OCI-LY7 (cell line): ENCODE measurements around the gene RPS6KA2.

ENCODE experiments used
- EZH2phosphoT487 ChIP-seq: fragments of 200-600 bp; sonication (generic); IDR thresholded peaks from 2 replicates; pipeline ENCODE4 v1.6.1; 2018; ENCODE audit warnings: low read depth, borderline replicate concordance, mild to moderate bottlenecking, mixed run types, antibody characterized with exemption, low read length, moderate library complexity, mixed read lengths
- TF ChIP-seq, protein P1 (sequence below): fragments of 200-600 bp; sonication (generic); conservative IDR thresholded peaks from 2 replicates; pipeline ENCODE4 v1.5.1; 2014; ENCODE audit warnings: mild to moderate bottlenecking, antibody characterized with exemption, low read length, moderate library complexity, mixed read lengths

DNA sequence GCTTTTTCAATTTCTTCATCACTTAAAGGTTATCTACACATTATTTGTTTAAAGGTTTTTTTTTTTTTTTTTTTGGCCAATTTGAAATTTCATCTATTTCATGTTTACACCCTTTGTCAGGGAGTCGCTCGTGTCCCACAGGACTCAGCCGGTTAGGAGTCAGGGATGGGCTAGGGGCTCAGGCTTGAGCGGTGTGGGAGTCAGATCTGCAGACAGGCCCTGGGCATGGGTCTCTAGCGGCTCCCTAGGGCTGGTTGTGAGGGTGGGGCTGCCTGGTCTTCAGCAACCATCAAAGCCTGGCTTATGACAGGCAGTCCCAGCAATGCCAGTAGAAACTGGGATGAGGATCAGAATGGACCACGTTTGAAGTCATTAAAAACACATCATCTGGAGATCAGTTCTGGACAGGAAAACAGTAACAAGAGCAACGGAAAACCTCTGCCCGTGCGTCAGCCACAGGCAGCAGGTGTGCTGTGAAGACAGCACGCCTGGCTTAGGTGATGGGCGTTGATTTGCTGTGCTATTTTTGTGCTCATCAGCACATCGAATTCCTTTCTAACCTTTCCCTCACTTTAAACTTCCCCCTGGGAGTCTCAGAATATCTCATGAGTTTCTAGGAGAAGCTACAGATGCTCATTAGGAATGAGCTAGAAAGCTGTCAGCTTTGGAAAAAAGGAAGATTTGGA, 153.0 kb downstream of the RPS6KA2 start:
- TF ChIP-seq, protein P1, sequence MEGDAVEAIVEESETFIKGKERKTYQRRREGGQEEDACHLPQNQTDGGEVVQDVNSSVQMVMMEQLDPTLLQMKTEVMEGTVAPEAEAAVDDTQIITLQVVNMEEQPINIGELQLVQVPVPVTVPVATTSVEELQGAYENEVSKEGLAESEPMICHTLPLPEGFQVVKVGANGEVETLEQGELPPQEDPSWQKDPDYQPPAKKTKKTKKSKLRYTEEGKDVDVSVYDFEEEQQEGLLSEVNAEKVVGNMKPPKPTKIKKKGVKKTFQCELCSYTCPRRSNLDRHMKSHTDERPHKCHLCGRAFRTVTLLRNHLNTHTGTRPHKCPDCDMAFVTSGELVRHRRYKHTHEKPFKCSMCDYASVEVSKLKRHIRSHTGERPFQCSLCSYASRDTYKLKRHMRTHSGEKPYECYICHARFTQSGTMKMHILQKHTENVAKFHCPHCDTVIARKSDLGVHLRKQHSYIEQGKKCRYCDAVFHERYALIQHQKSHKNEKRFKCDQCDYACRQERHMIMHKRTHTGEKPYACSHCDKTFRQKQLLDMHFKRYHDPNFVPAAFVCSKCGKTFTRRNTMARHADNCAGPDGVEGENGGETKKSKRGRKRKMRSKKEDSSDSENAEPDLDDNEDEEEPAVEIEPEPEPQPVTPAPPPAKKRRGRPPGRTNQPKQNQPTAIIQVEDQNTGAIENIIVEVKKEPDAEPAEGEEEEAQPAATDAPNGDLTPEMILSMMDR: no peak
- TF ChIP-seq EZH2phosphoT487: no peak
